ENCODE data around the gene KIF16B. TPM values are rescaled to one million over a fixed set of nuclear protein-coding genes. Genes with fewer than 3 reads are reported as not detected.

KIF16B gene, protein sequence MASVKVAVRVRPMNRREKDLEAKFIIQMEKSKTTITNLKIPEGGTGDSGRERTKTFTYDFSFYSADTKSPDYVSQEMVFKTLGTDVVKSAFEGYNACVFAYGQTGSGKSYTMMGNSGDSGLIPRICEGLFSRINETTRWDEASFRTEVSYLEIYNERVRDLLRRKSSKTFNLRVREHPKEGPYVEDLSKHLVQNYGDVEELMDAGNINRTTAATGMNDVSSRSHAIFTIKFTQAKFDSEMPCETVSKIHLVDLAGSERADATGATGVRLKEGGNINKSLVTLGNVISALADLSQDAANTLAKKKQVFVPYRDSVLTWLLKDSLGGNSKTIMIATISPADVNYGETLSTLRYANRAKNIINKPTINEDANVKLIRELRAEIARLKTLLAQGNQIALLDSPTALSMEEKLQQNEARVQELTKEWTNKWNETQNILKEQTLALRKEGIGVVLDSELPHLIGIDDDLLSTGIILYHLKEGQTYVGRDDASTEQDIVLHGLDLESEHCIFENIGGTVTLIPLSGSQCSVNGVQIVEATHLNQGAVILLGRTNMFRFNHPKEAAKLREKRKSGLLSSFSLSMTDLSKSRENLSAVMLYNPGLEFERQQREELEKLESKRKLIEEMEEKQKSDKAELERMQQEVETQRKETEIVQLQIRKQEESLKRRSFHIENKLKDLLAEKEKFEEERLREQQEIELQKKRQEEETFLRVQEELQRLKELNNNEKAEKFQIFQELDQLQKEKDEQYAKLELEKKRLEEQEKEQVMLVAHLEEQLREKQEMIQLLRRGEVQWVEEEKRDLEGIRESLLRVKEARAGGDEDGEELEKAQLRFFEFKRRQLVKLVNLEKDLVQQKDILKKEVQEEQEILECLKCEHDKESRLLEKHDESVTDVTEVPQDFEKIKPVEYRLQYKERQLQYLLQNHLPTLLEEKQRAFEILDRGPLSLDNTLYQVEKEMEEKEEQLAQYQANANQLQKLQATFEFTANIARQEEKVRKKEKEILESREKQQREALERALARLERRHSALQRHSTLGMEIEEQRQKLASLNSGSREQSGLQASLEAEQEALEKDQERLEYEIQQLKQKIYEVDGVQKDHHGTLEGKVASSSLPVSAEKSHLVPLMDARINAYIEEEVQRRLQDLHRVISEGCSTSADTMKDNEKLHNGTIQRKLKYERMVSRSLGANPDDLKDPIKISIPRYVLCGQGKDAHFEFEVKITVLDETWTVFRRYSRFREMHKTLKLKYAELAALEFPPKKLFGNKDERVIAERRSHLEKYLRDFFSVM (N-terminal part only)
- 10 to 100 TPM in 5 of 6 experiments, 1 to 10 TPM in 1; 8.4 to 15.9 (median 11.7) TPM for total RNA-seq
- long read RNA-seq, partial matches to known transcripts: 2 of 2 reads
- long read RNA-seq, other reads (novel, unspliced or antisense): 0 of 2 reads

DNA sequence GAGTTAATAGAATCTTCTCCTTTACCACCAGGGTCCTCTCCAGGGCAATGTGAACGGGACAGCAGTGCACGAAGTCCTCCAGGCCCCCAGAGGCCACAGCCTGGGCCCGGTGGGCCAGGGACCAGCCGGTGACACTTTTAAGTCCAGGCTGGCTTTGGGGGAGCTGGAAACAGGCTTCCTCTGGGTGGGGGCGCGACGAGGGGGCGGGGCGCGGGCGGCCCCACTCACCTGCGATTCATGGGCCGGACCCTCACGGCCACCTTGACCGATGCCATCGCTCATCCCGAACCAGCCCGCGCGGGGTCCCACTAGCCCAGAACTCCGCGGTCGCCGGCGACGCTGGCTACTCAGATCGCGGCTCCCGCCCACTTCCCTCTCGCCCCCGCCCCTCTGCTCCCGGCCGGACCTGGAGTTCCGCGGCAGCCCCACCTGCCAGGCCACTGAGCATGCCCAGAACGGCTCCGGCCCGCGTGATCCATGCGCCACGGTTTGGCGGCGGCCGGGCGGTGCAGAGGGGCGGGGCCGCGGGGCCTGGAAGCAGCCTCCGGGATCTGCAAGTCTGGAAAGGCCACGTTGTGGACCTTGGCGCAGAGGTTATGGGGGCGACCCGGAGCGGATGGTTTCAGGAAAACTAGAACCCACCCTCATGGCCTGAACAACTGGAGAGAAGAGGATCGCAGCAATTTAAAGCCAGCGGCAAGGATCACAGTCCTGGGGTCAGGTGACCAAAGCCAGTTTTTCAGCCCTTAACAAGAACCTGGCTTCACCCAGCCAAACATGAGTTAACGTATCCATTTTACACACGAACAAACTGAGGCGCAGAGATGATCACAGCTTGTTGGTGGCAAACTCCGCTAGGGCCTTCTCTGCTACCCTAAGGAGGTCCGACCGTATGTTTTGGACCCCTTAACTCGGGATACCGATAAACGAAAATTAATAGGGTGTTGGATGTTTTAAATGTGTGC is at the start of gene KIF16B:
Gene KIF16B, minus strand, starts transcription at position 448 of the 965 bp plus-strand sequence. Its CDS starts 173 bp downstream, at position 275.
- Histone ChIP-seq H3K4me3 (peak within 1 kb of the TSS; percentile 78 to 98 (median 95)), H3K4me1 (peaks cover 0 to 50% (median 8%) of the 10 kb centered on the region in 4 donors), H3K36me3 (no peaks in the 10 kb centered on the region), H3K9me3 (no peaks in the 10 kb centered on the region), H3K27ac (peak within 1 kb of the TSS; percentile 52 to 79 (median 72)), H3K27me3 (no peaks in the 10 kb centered on the region)
- peak; percentile 93 to 97 (median 94) for ATAC-seq
- DNase-seq: peak; percentile 94 to 95 (median 95)
- TF ChIP-seq, protein P1, sequence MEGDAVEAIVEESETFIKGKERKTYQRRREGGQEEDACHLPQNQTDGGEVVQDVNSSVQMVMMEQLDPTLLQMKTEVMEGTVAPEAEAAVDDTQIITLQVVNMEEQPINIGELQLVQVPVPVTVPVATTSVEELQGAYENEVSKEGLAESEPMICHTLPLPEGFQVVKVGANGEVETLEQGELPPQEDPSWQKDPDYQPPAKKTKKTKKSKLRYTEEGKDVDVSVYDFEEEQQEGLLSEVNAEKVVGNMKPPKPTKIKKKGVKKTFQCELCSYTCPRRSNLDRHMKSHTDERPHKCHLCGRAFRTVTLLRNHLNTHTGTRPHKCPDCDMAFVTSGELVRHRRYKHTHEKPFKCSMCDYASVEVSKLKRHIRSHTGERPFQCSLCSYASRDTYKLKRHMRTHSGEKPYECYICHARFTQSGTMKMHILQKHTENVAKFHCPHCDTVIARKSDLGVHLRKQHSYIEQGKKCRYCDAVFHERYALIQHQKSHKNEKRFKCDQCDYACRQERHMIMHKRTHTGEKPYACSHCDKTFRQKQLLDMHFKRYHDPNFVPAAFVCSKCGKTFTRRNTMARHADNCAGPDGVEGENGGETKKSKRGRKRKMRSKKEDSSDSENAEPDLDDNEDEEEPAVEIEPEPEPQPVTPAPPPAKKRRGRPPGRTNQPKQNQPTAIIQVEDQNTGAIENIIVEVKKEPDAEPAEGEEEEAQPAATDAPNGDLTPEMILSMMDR (IDR thresholded peaks at IDR 0.05): peak in 1 of 4 donors; percentile 2
- peak; percentile 66 for TF ChIP-seq POLR2A (IDR thresholded peaks at IDR 0.05)
- 24% methylated on average over 18 of the region's 65 CpGs for WGBS (ENCODE audit: insufficient coverage, low coverage, low lambda C conversion rate, missing lambda C conversion rate)
- intact Hi-C loops (cut with DNase I): no loop called here

DNA sequence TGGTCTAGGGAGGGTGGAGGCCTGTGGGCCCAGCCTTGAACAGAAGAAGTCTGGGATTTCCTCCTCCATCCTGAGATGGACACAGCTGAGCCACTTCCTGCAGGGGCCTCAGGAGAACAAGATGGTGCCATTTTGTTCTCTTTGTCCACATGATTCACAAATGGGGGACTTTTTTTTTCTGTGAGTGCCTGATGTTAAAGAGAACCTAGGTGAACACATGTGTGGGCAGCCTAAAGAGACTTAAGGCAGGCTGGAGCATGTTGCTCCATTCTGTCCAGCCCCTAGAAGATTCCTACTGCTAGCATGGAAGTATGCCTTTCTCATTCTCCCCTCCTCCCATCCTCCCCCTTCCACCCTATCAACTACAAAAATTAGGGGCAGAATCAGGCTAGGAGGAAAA is 49.3 kb upstream of the KIF16B start:
- H3K4me1 ChIP-seq: no peaks in the 10 kb centered on the region
- no peak for TF ChIP-seq POLR2A (IDR thresholded peaks at IDR 0.05)
- TF ChIP-seq, protein P1 (IDR thresholded peaks at IDR 0.05): no peak
- no peak overlapping the region for H3K4me3 ChIP-seq
- no peaks in the 10 kb centered on the region for H3K27me3 ChIP-seq
- no peak overlapping the region for H3K27ac ChIP-seq
- ATAC-seq: no peak
- no peaks in the 10 kb centered on the region for H3K9me3 ChIP-seq
- intact Hi-C loops (cut with DNase I): no loop called here
- H3K36me3 ChIP-seq: no peaks in the 10 kb centered on the region
- no peak for DNase-seq

DNA sequence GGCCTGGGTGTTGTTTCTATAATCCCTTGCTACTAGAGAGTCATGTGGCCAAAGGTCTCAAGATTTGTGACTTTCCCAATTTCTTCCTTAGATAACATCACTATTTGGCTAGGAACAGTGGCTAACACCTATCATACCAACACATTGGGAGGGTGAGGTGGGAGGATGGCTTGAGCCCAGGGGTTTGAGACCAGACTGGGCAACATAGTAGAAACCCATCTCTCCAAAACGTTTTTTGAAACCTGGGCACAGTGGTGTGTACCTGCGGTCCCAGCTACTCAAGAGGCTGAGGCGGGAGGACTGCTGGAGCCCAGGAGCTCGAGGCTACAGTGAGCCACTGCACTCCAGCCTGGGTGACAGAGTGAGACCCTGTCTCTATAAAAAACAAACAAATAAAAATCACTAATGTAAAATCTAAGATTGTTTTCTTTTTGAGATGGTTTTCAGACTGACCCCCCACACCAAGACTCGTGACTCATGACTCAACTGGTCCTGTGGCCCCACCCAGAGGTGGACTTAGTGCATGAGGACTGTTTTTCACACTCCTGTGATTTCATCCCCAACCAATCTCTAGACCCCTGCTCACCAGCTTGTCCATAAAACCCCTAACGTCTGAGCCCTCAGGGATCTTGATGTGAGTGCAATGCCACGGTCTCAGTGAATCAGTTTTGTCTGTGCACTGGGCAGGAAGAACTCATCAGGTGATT is 48.3 kb upstream of the KIF16B start:
- Histone ChIP-seq H3K4me3 (no peak overlapping the region), H3K9me3 (no peaks in the 10 kb centered on the region), H3K36me3 (no peaks in the 10 kb centered on the region), H3K27me3 (no peaks in the 10 kb centered on the region), H3K27ac (no peak overlapping the region), H3K4me1 (no peaks in the 10 kb centered on the region)
- DNase-seq (no peak), ATAC-seq (no peak)
- TF ChIP-seq, protein P1 (IDR thresholded peaks at IDR 0.05): no peak
- no peak for TF ChIP-seq POLR2A (IDR thresholded peaks at IDR 0.05)
- intact Hi-C loops (cut with DNase I): no loop called here
- 71% methylated on average over 7 of the region's 7 CpGs for WGBS (ENCODE audit: insufficient coverage, low coverage, low lambda C conversion rate, missing lambda C conversion rate)
